Esophagus squamous epithelium (tissue), 4 donors: ENCODE data around the gene THYN1.

Source experiments
- POLR2A ChIP-seq, 4 donors: fragments of 450-650 bp; IDR thresholded peaks; one replicate each; pipeline ENCODE4 v1.6.1; 2017; ENCODE audit warnings: antibody characterized with exemption in 4 of 4, mild to moderate bottlenecking in 4 of 4, moderate library complexity in 3 of 4
- TF ChIP-seq, protein P1 (sequence below), 6 experiments: fragments of 450-650 bp in 4 of 6; fragments of 200-600 bp in 2 of 6; sonication (generic) in 2 of 6; IDR thresholded peaks; one replicate each; pipeline ENCODE4 v1.5.1; 2016 to 2019; ENCODE audit warnings: antibody characterized with exemption in 6 of 6, mild to moderate bottlenecking in 4 of 6, moderate library complexity in 4 of 6

DNA sequence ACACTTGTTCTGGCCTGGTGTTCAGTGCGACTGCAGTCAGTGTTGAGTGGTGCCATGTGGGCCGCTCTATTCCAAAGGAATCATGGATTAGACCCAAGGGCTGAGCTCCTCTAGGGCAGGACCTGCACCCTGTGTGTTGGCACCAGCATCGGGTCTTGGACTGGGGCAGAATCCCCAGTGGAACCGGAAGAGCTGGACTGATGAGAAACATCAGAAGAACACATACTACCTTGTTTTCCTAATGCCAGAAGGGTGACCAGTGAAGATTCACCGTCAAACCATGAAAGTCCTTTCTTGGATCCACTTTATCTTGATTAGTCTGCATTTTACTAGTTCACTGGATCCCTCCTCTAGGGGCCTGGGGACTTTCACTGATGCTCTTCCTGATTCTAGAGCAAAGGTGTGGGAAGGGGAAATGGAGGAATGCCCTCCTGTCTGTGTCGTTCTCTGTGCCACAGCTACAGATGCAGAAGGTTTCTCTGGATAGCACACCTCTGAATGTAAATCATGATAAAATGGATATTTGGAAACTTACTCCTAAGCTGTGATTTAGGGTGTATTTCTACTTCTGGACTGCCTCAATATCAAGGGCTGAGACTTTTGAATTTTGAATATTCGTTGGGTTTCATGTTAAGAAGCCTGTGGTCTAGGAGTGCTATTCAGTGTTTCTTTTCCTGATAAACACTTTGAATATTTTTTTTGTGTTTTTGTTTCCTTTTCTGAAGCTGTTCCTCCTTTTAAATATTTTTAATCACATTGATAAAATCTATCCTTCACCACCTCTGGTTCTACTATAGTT is 12.0 kb upstream of the THYN1 start:
- TF ChIP-seq, protein P1, sequence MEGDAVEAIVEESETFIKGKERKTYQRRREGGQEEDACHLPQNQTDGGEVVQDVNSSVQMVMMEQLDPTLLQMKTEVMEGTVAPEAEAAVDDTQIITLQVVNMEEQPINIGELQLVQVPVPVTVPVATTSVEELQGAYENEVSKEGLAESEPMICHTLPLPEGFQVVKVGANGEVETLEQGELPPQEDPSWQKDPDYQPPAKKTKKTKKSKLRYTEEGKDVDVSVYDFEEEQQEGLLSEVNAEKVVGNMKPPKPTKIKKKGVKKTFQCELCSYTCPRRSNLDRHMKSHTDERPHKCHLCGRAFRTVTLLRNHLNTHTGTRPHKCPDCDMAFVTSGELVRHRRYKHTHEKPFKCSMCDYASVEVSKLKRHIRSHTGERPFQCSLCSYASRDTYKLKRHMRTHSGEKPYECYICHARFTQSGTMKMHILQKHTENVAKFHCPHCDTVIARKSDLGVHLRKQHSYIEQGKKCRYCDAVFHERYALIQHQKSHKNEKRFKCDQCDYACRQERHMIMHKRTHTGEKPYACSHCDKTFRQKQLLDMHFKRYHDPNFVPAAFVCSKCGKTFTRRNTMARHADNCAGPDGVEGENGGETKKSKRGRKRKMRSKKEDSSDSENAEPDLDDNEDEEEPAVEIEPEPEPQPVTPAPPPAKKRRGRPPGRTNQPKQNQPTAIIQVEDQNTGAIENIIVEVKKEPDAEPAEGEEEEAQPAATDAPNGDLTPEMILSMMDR (IDR thresholded peaks at IDR 0.05) = no peak
- no peak for TF ChIP-seq POLR2A (IDR thresholded peaks at IDR 0.05)
